ENCODE measurements around the gene ARHGEF7. TPM values are rescaled to one million over a fixed set of nuclear protein-coding genes. Genes with fewer than 3 reads are reported as not detected.

The ARHGEF7 gene
- total RNA-seq, 1 experiment from 2014 or later, result 46.2 TPM

- Histone ChIP-seq H3K4me1 (ENCODE audit: control insufficient read depth in 1 of 2, insufficient read depth in 2 of 2, low read length in 2 of 2) (no peaks in the 10 kb centered on the region), H3K27ac (ENCODE audit: low read depth, low read length) (no peak overlapping the region), H2AFZ (ENCODE audit: low read depth, low read length, poor library complexity, severe bottlenecking) (no peak overlapping the region), H3K27me3 (ENCODE audit: insufficient read depth, low read length) (no peaks in the 10 kb centered on the region), H3K36me3 (ENCODE audit: control insufficient read depth in 1 of 2, insufficient read depth in 2 of 2, low read length in 2 of 2) (no peaks in the 10 kb centered on the region), H3K9me3 (ENCODE audit: control insufficient read depth in 1 of 2, insufficient read depth in 1 of 2, low read depth in 1 of 2, low read length in 2 of 2) (no peaks in the 10 kb centered on the region), H3K4me3 (replicated peaks in 1 of 2; ENCODE audit: low read depth in 1 of 2, low read length in 2 of 2) (no peak overlapping the region), H3K4me2 (ENCODE audit: low read length) (no peak overlapping the region), H3K79me2 (ENCODE audit: insufficient read depth, low read length) (no peaks in the 10 kb centered on the region), H3K9me2 (ENCODE audit: insufficient read depth) (no peaks in the 10 kb centered on the region), H3K9ac (ENCODE audit: low read length) (no peak overlapping the region), H4K20me1 (ENCODE audit: insufficient read depth) (no peaks in the 10 kb centered on the region)
- TF ChIP-seq EZH2 (IDR thresholded peaks at IDR 0.05) (no peak), ZFX (IDR thresholded peaks at IDR 0.05) (no peak), ATF3 (IDR thresholded peaks at IDR 0.05) (no peak), ZBTB33 (IDR thresholded peaks at IDR 0.05; ENCODE audit: extremely low read depth, insufficient replicate concordance, low read length) (no peak), REST (IDR thresholded peaks at IDR 0.05; ENCODE audit: low read depth) (no peak), CTCF (IDR thresholded peaks at IDR 0.05 in 2 of 3, conservative IDR thresholded peaks at IDR 0.05 in 1 of 3; ENCODE audit: borderline replicate concordance in 1 of 3, insufficient read depth in 1 of 3, low read depth in 2 of 3, low read length in 2 of 3) (no peak), POLR2A (IDR thresholded peaks at IDR 0.05; ENCODE audit: borderline replicate concordance, extremely low read depth, insufficient read depth, insufficient read length) (no peak), CBX3 (IDR thresholded peaks at IDR 0.05; ENCODE audit: low read depth) (no peak), FOSL1 (IDR thresholded peaks at IDR 0.05; ENCODE audit: low read depth) (no peak), YY1 (IDR thresholded peaks at IDR 0.05; ENCODE audit: extremely low read depth, insufficient replicate concordance, low read depth, low read length) (no peak), SIN3A (IDR thresholded peaks at IDR 0.05; ENCODE audit: low read depth) (no peak), MAX (IDR thresholded peaks at IDR 0.05) (no peak), ELF1 (IDR thresholded peaks at IDR 0.05; ENCODE audit: borderline replicate concordance, low read depth) (no peak), EGR1 (IDR thresholded peaks at IDR 0.05; ENCODE audit: low read depth) (no peak), POLR2AphosphoS5 (IDR thresholded peaks at IDR 0.05; ENCODE audit: low read depth, low read length) (no peak), SP1 (IDR thresholded peaks at IDR 0.05; ENCODE audit: low read depth) (no peak), ZNF274 (IDR thresholded peaks at IDR 0.05; ENCODE audit: low read depth, low read length) (no peak), RAD21 (IDR thresholded peaks at IDR 0.05; ENCODE audit: low read depth) (no peak), EZH2phosphoT487 (IDR thresholded peaks at IDR 0.05; ENCODE audit: borderline replicate concordance) (no peak), SRF (IDR thresholded peaks at IDR 0.05; ENCODE audit: low read depth) (no peak)
- no TSS peak for BruUV-seq (replicated peaks)
- intact Hi-C loops (cut with micrococcal nuclease), result no loop called here
- ChIA-PET CTCF (no interaction called here), RAD21 (ENCODE audit: low non-redundant PET in 1 of 2, low total read pairs in 2 of 2, uncharacterized antibody in 2 of 2, unreplicated experiment in 2 of 2) (interaction anchor here in 1 of 2 experiments (0.6 kb wide), 1 partner anchor 1843 kb away, joined by 3 read pairs; no protein-coding TSS in a partner anchor), POLR2A (no interaction called here)
- DNase-seq (ENCODE audit: low read depth, low spot score) (no peak), ATAC-seq (no peak)
These were observed 32.9 kb upstream of the ARHGEF7 start for GRCh38 chr13:111082240-111082639.
